ENCODE measurements around the gene PRAC1. TPM values are rescaled to one million over a fixed set of nuclear protein-coding genes. Genes with fewer than 3 reads are reported as not detected.

PRAC1 gene
- total RNA-seq, 1 experiment from 2014 or later, result not detected

GRCh38 chr17:48692049-48692448, 30.3 kb downstream of the PRAC1 start (continued):
- TF ChIP-seq, protein P1, sequence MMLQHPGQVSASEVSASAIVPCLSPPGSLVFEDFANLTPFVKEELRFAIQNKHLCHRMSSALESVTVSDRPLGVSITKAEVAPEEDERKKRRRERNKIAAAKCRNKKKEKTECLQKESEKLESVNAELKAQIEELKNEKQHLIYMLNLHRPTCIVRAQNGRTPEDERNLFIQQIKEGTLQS (IDR thresholded peaks at IDR 0.05), result no peak
- TF ChIP-seq ZNF274 (IDR thresholded peaks at IDR 0.05; ENCODE audit: low read depth, low read length) (no peak), ELF1 (IDR thresholded peaks at IDR 0.05; ENCODE audit: borderline replicate concordance, low read depth) (no peak), ZFX (IDR thresholded peaks at IDR 0.05) (no peak), RAD21 (IDR thresholded peaks at IDR 0.05; ENCODE audit: low read depth) (no peak)

- no peak overlapping the region for H3K4me2 ChIP-seq (ENCODE audit: low read length)
- BruUV-seq (replicated peaks), result no TSS peak
- H3K27ac ChIP-seq (ENCODE audit: low read depth, low read length), result no peak overlapping the region
- H3K27me3 ChIP-seq (ENCODE audit: insufficient read depth, low read length), result no peaks in the 10 kb centered on the region
- no peak for DNase-seq (ENCODE audit: low read depth, low spot score)
- H3K9me2 ChIP-seq (ENCODE audit: insufficient read depth), result no peaks in the 10 kb centered on the region
- intact Hi-C loops (cut with micrococcal nuclease), result no loop called here
- no peaks in the 10 kb centered on the region for H3K4me1 ChIP-seq (ENCODE audit: control insufficient read depth in 1 of 2, insufficient read depth in 2 of 2, low read length in 2 of 2)
- ChIA-PET POLR2A (no interaction called here), CTCF (interaction anchor here (1.3 kb wide), 1 partner anchor 12 kb away, joined by 5 read pairs; no protein-coding TSS in a partner anchor), RAD21 (ENCODE audit: low non-redundant PET in 1 of 2, low total read pairs in 2 of 2, uncharacterized antibody in 2 of 2, unreplicated experiment in 2 of 2) (no interaction called here)
- no peak for ATAC-seq
- H3K4me3 ChIP-seq (replicated peaks in 1 of 2; ENCODE audit: low read depth in 1 of 2, low read length in 2 of 2), result no peak overlapping the region
- H3K36me3 ChIP-seq (ENCODE audit: control insufficient read depth in 1 of 2, insufficient read depth in 2 of 2, low read length in 2 of 2), result no peaks in the 10 kb centered on the region
- TF ChIP-seq SIN3A (IDR thresholded peaks at IDR 0.05; ENCODE audit: low read depth) (no peak), TCF7L2 (IDR thresholded peaks at IDR 0.05; ENCODE audit: borderline replicate concordance, extremely low read depth, insufficient read depth, insufficient read length) (no peak), CBX3 (IDR thresholded peaks at IDR 0.05; ENCODE audit: low read depth) (no peak), ZBTB33 (IDR thresholded peaks at IDR 0.05; ENCODE audit: extremely low read depth, insufficient replicate concordance, low read length) (no peak), RAD21 (IDR thresholded peaks at IDR 0.05; ENCODE audit: low read depth) (no peak), MAX (IDR thresholded peaks at IDR 0.05) (no peak), YY1 (IDR thresholded peaks at IDR 0.05; ENCODE audit: extremely low read depth, insufficient replicate concordance, low read depth, low read length) (no peak), EZH2phosphoT487 (IDR thresholded peaks at IDR 0.05; ENCODE audit: borderline replicate concordance) (no peak), CEBPB (IDR thresholded peaks at IDR 0.05; ENCODE audit: low read depth) (no peak)
- no peak overlapping the region for H3K9ac ChIP-seq (ENCODE audit: low read length)
- H4K20me1 ChIP-seq (ENCODE audit: insufficient read depth), result no peaks in the 10 kb centered on the region
- no peaks in the 10 kb centered on the region for H3K9me3 ChIP-seq (ENCODE audit: control insufficient read depth in 1 of 2, insufficient read depth in 1 of 2, low read depth in 1 of 2, low read length in 2 of 2)
- H3K79me2 ChIP-seq (ENCODE audit: insufficient read depth, low read length), result no peaks in the 10 kb centered on the region
- H2AFZ ChIP-seq (ENCODE audit: low read depth, low read length, poor library complexity, severe bottlenecking), result no peak overlapping the region
These were observed 31.7 kb downstream of the PRAC1 start for GRCh38 chr17:48690655-48691054.
